ENCODE measurements around the gene DUOXA2.

Gene DUOXA2

GRCh38 chr15:45138814-45139765, 25.0 kb downstream of the DUOXA2 start:
- no peak for DNase-seq

- no peak for DNase-seq
Observed at GRCh38 chr15:45139770-45140169, 25.6 kb downstream of the DUOXA2 start.

GRCh38 chr15:45140557-45141250, 26.6 kb downstream of the DUOXA2 start:
- DNase-seq, result no peak

GRCh38 chr15:45141386-45141785, 27.3 kb downstream of the DUOXA2 start:
- no peak for DNase-seq

- DNase-seq, result no peak
Observed at GRCh38 chr15:45143056-45143455, 28.9 kb downstream of the DUOXA2 start.

GRCh38 chr15:45143946-45144345, 29.8 kb downstream of the DUOXA2 start:
- no peak for DNase-seq

GRCh38 chr15:45144775-45145174, 30.6 kb downstream of the DUOXA2 start:
- no peak for DNase-seq

GRCh38 chr15:45146405-45146804, 32.3 kb downstream of the DUOXA2 start:
- DNase-seq, result no peak

GRCh38 chr15:45147606-45148005, 33.5 kb downstream of the DUOXA2 start:
- DNase-seq, result no peak

GRCh38 chr15:45148076-45149059, 34.2 kb downstream of the DUOXA2 start:
- DNase-seq, result no peak

GRCh38 chr15:45149060-45149459, 34.9 kb downstream of the DUOXA2 start:
- DNase-seq, result no peak

- no peak for DNase-seq
Observed at GRCh38 chr15:45150481-45150880, 36.4 kb downstream of the DUOXA2 start.

GRCh38 chr15:45150997-45151396, 36.9 kb downstream of the DUOXA2 start:
- DNase-seq, result no peak

GRCh38 chr15:45151998-45152828, 38.1 kb downstream of the DUOXA2 start:
- DNase-seq, result no peak

GRCh38 chr15:45155739-45156138, 41.6 kb downstream of the DUOXA2 start:
- DNase-seq, result no peak

GRCh38 chr15:45156744-45157455, 42.8 kb downstream of the DUOXA2 start:
- no peak for DNase-seq

- no peak for DNase-seq
Observed at GRCh38 chr15:45157974-45158373, 43.8 kb downstream of the DUOXA2 start.

- DNase-seq, result no peak
Observed at GRCh38 chr15:45161666-45162065, 47.5 kb downstream of the DUOXA2 start.

- peak; percentile 69 for DNase-seq
Observed at GRCh38 chr15:45162771-45163507, 48.8 kb downstream of the DUOXA2 start.

GRCh38 chr15:45163508-45163856, 49.4 kb downstream of the DUOXA2 start:
- DNase-seq, result no peak

- no peak for DNase-seq
Observed at GRCh38 chr15:45164914-45165313, 50.8 kb downstream of the DUOXA2 start.
